Measurements from ENCODE around the gene BPGM.

BPGM gene

DNA sequence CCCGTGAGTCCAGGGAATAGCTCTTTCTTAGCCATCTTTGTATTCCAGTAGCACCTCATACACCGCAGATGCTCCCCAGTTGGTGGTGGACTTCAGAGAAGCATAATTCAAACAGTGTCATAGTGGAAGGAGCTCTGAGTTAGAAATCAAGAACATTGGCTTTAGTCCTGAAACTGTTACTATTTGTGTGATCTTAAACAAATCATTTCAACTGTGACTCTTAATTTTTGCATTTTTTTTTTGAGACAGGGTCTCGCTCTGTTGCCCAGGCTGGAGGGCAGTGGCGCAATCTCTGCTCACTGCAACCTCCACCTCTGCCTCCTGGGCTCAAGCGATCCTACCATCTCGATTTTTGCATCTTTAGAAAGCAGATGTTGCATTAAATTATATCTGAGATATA, 1.8 kb downstream of the BPGM start:
- Histone ChIP-seq H3K4me3 (ENCODE audit: low read depth, low read length) (no peak overlapping the region), H3K36me3 (ENCODE audit: control insufficient read depth, insufficient read depth, low read length) (no peaks in the 10 kb centered on the region), H3K27me3 (ENCODE audit: control insufficient read depth, insufficient read depth, low read length) (no peaks in the 10 kb centered on the region), H3K9me3 (ENCODE audit: control insufficient read depth, low read length) (no peaks in the 10 kb centered on the region), H3K79me2 (peaks cover 29% of the 10 kb centered on the region), H3K9ac (no peak overlapping the region), H3K4me1 (peaks cover 10% of the 10 kb centered on the region), H3K4me2 (ENCODE audit: low read length) (no peak overlapping the region), H2AFZ (no peak overlapping the region), H3K27ac (no peak overlapping the region)
- TF ChIP-seq, protein P1, sequence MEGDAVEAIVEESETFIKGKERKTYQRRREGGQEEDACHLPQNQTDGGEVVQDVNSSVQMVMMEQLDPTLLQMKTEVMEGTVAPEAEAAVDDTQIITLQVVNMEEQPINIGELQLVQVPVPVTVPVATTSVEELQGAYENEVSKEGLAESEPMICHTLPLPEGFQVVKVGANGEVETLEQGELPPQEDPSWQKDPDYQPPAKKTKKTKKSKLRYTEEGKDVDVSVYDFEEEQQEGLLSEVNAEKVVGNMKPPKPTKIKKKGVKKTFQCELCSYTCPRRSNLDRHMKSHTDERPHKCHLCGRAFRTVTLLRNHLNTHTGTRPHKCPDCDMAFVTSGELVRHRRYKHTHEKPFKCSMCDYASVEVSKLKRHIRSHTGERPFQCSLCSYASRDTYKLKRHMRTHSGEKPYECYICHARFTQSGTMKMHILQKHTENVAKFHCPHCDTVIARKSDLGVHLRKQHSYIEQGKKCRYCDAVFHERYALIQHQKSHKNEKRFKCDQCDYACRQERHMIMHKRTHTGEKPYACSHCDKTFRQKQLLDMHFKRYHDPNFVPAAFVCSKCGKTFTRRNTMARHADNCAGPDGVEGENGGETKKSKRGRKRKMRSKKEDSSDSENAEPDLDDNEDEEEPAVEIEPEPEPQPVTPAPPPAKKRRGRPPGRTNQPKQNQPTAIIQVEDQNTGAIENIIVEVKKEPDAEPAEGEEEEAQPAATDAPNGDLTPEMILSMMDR (IDR thresholded peaks at IDR 0.05): no peak

DNA sequence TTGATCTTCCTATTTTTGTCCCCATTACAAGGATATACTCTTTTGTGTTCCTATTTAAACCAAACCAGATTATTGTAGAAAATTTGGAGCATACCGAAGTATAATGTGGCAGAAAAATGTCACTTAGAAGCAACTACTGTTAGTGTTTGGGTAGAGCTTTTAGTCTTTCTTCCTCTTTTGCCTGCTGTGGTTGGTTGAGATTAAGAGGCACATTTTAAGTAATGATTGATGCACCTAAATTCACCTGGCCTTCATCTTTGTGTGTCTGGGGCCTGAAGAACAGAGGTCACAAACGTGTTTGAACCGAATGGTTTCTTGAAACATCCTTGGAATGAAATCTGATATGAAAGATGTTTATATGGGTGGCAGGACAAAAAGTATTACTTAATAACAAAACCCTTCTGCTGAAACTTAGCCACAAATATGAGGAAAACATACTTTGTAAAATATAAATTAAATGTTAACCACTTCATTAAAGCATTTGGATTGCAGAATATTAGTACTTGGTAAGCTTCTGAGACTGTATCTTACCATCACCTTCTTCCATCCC, 2.6 kb downstream of the BPGM start:
- H2AFZ ChIP-seq: no peak overlapping the region
- H3K9ac ChIP-seq: no peak overlapping the region
- no peak overlapping the region for H3K4me2 ChIP-seq (ENCODE audit: low read length)
- H3K27me3 ChIP-seq (ENCODE audit: control insufficient read depth, insufficient read depth, low read length): no peaks in the 10 kb centered on the region
- no peak overlapping the region for H3K27ac ChIP-seq
- peaks cover 10% of the 10 kb centered on the region for H3K4me1 ChIP-seq
- TF ChIP-seq, protein P1 (IDR thresholded peaks at IDR 0.05): no peak
- H3K79me2 ChIP-seq: peaks cover 29% of the 10 kb centered on the region
- no peaks in the 10 kb centered on the region for H3K36me3 ChIP-seq (ENCODE audit: control insufficient read depth, insufficient read depth, low read length)
- no peaks in the 10 kb centered on the region for H3K9me3 ChIP-seq (ENCODE audit: control insufficient read depth, low read length)
- no peak overlapping the region for H3K4me3 ChIP-seq (ENCODE audit: low read depth, low read length)

DNA sequence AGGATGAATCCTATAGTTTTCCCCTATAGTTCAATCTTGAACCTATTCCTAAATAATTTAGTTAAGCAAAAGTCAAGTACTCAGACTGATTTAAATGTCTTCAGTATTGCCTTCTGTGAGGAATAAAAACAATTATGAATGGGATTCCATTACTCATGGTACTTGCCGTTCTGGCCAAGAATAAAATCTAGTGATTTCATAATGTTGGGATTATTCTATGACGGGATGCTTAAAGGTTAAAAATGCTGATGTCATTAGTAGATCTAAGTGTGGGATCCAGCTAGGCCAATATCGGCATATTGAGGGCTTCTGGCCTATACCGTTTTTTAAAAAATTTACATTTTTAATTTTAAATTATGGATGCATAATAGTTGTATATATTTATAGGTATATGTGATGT, 5.3 kb downstream of the BPGM start:
- no peaks in the 10 kb centered on the region for H3K9me3 ChIP-seq (ENCODE audit: control insufficient read depth, low read length)
- H3K4me1 ChIP-seq: peaks cover 5% of the 10 kb centered on the region
- no peaks in the 10 kb centered on the region for H3K36me3 ChIP-seq (ENCODE audit: control insufficient read depth, insufficient read depth, low read length)
- H3K27ac ChIP-seq: no peak overlapping the region
- no peak overlapping the region for H2AFZ ChIP-seq
- H3K79me2 ChIP-seq: peaks cover 26% of the 10 kb centered on the region
- TF ChIP-seq, protein P1 (IDR thresholded peaks at IDR 0.05): no peak
- H3K9ac ChIP-seq: no peak overlapping the region
- H3K4me3 ChIP-seq (ENCODE audit: low read depth, low read length): no peak overlapping the region
- no peaks in the 10 kb centered on the region for H3K27me3 ChIP-seq (ENCODE audit: control insufficient read depth, insufficient read depth, low read length)
- no peak overlapping the region for H3K4me2 ChIP-seq (ENCODE audit: low read length)

DNA sequence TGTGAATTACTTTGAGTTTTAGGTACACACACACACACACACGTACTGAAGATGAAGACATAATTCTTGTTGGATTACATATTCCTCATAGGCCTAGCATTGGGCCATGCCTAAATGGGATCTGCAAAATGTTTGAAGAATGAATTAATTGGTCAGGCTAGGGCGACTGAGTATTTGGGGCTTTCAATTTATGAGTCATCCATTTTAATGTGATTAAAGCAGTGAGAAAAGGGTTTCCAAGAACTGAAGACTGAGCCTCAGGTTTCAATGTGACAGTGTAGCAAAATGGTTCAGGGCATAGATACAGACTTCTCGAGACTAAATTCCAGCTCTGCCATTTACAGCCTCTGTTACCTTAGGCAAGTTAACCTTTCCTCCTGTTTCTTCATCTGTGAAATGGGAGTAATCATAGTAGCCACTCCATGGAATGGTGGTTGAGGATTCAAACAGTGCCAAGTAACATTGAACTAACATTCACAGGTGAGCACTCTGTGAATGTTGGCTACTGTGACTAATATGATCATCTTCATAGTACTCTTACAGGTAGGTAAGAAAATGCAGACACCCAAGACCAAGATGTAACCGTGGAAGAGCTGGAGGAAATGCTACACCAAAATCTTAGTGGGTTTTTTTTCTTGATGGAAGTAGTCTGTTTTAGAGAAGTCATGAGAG, 7.6 kb downstream of the BPGM start:
- Histone ChIP-seq H3K27me3 (ENCODE audit: control insufficient read depth, insufficient read depth, low read length) (no peaks in the 10 kb centered on the region), H3K36me3 (ENCODE audit: control insufficient read depth, insufficient read depth, low read length) (no peaks in the 10 kb centered on the region), H3K9ac (no peak overlapping the region), H3K4me3 (ENCODE audit: low read depth, low read length) (no peak overlapping the region), H3K27ac (no peak overlapping the region), H3K9me3 (ENCODE audit: control insufficient read depth, low read length) (no peaks in the 10 kb centered on the region), H3K4me1 (peaks cover 3% of the 10 kb centered on the region), H3K79me2 (peaks cover 12% of the 10 kb centered on the region), H3K4me2 (ENCODE audit: low read length) (no peak overlapping the region), H2AFZ (no peak overlapping the region)
- TF ChIP-seq, protein P1 (IDR thresholded peaks at IDR 0.05): no peak

DNA sequence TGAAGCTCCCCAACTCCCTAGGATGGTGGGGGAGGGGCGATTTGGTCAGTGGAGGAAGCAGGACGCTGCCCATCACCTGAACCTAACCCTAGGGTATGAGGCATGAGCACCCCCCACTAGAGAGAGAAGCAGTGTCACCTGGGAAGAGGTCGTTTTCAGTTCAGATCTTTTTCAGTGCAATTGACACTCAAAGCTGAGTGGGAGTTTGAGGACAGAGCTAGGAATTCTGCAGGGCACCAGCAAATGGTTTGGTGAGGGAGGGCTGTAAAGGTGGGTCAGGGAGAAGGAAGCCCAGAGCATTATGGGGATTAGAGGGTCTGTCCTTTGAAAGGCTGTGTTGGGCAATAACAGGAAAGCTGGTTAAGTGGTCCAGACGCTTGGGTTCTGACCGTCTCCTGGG, 10.9 kb downstream of the BPGM start:
- Histone ChIP-seq H3K4me1 (peaks cover 10% of the 10 kb centered on the region), H2AFZ (no peak overlapping the region), H3K36me3 (ENCODE audit: control insufficient read depth, insufficient read depth, low read length) (no peaks in the 10 kb centered on the region), H3K4me3 (ENCODE audit: low read depth, low read length) (no peak overlapping the region), H3K9me3 (ENCODE audit: control insufficient read depth, low read length) (no peaks in the 10 kb centered on the region), H3K4me2 (ENCODE audit: low read length) (no peak overlapping the region), H3K79me2 (peaks cover 2% of the 10 kb centered on the region), H3K27ac (no peak overlapping the region), H3K9ac (no peak overlapping the region), H3K27me3 (ENCODE audit: control insufficient read depth, insufficient read depth, low read length) (no peaks in the 10 kb centered on the region)
- TF ChIP-seq, protein P1 (IDR thresholded peaks at IDR 0.05): no peak
